H9 (cell line): ENCODE results near the gene TMEM82. TPM values are rescaled to one million over a fixed set of nuclear protein-coding genes. Genes with fewer than 3 reads are reported as not detected.

ENCODE experiments used
- DNase-seq: peaks from one replicate; pipeline ENCODE4 v3.0.0-alpha.2; 2017
- H2AFZ ChIP-seq: one replicate; pipeline ENCODE4 v1.6.1; 2013; ENCODE audit warnings: mild to moderate bottlenecking, low read length, control low read depth, moderate library complexity
- H2AK5ac ChIP-seq: 2 replicates; pipeline ENCODE4 v1.6.1; 2013; ENCODE audit warnings: low read length, control low read depth, mixed read lengths; ENCODE audit not compliant: insufficient read length
- H2BK120ac ChIP-seq: one replicate; pipeline ENCODE4 v1.6.1; 2013; ENCODE audit warnings: low read depth, mild to moderate bottlenecking, low read length, control low read depth, inconsistent platforms; ENCODE audit not compliant: poor library complexity, severe bottlenecking
- H2BK12ac ChIP-seq: 2 replicates; pipeline ENCODE4 v1.6.1; 2013; ENCODE audit warnings: low read length, control low read depth, mixed read lengths, low read depth; ENCODE audit not compliant: insufficient read length
- H2BK15ac ChIP-seq: 2 replicates; pipeline ENCODE4 v1.6.1; 2013; ENCODE audit warnings: low read depth, low read length, control low read depth
- H2BK20ac ChIP-seq: one replicate; pipeline ENCODE4 v1.6.1; 2013; ENCODE audit warnings: low read depth, mild to moderate bottlenecking, low read length, control low read depth, inconsistent platforms; ENCODE audit not compliant: poor library complexity, severe bottlenecking
- H2BK5ac ChIP-seq: 2 replicates; pipeline ENCODE4 v1.6.1; 2013; ENCODE audit warnings: low read length, control low read depth, mixed read lengths; ENCODE audit not compliant: insufficient read length
- H3K14ac ChIP-seq: 2 replicates; pipeline ENCODE4 v1.6.1; 2013; ENCODE audit warnings: low read length, control low read depth; ENCODE audit not compliant: insufficient read depth
- H3K18ac ChIP-seq: 2 replicates; pipeline ENCODE4 v1.6.1; 2013; ENCODE audit warnings: low read depth, mild to moderate bottlenecking, mixed read lengths, low read length, control low read depth; ENCODE audit not compliant: insufficient read length
- H3K23ac ChIP-seq: 2 replicates; pipeline ENCODE4 v1.6.1; 2013; ENCODE audit warnings: low read length, control low read depth, mixed read lengths, low read depth; ENCODE audit not compliant: insufficient read length
- H3K23me2 ChIP-seq: 2 replicates; pipeline ENCODE4 v1.6.1; 2013; ENCODE audit warnings: low read depth, mild to moderate bottlenecking, mixed read lengths, low read length, control low read depth; ENCODE audit not compliant: insufficient read length, poor library complexity, severe bottlenecking
- H3K27ac ChIP-seq: 2 replicates; pipeline ENCODE4 v1.5.1; 2013; ENCODE audit warnings: low read length, control low read depth, mixed read lengths, low read depth; ENCODE audit not compliant: insufficient read length
- H3K27me3 ChIP-seq: 2 replicates; pipeline ENCODE4 v1.6.1; 2013; ENCODE audit warnings: low read length, control low read depth, inconsistent platforms; ENCODE audit not compliant: insufficient read depth
- H3K4ac ChIP-seq: 2 replicates; pipeline ENCODE4 v1.6.1; 2013; ENCODE audit warnings: low read depth, mild to moderate bottlenecking, control low read depth, inconsistent platforms, low read length, moderate library complexity
- H3K4me1 ChIP-seq: 2 replicates; pipeline ENCODE4 v1.6.1; 2013; ENCODE audit warnings: low read length, control low read depth, inconsistent platforms; ENCODE audit not compliant: insufficient read depth
- H3K4me2 ChIP-seq: 2 replicates; pipeline ENCODE4 v1.6.1; 2013; ENCODE audit warnings: low read length, control low read depth, mixed read lengths; ENCODE audit not compliant: insufficient read length, insufficient read depth
- H3K56ac ChIP-seq: 2 replicates; pipeline ENCODE4 v1.6.1; 2013; ENCODE audit warnings: low read depth, mild to moderate bottlenecking, mixed read lengths, low read length, control low read depth; ENCODE audit not compliant: insufficient read length
- H3K79me1 ChIP-seq: 2 replicates; pipeline ENCODE4 v1.6.1; 2013; ENCODE audit warnings: low read depth, mild to moderate bottlenecking, moderate library complexity, low read length, control low read depth, inconsistent platforms; ENCODE audit not compliant: insufficient read depth, poor library complexity, severe bottlenecking
- H3K79me2 ChIP-seq: 2 replicates; pipeline ENCODE4 v1.6.1; 2013; ENCODE audit warnings: low read length, control low read depth, inconsistent platforms; ENCODE audit not compliant: insufficient read depth
- H3K9ac ChIP-seq: 2 replicates; pipeline ENCODE4 v1.6.1; 2013; ENCODE audit warnings: low read length, control low read depth, mixed read lengths; ENCODE audit not compliant: insufficient read length; ENCODE audit errors: extremely low read depth
- H3K9me3 ChIP-seq: one replicate; pipeline ENCODE4 v1.6.1; 2013; ENCODE audit warnings: low read depth, low read length, inconsistent platforms; ENCODE audit not compliant: control insufficient read depth
- H3T11ph ChIP-seq: one replicate; pipeline ENCODE4 v1.6.1; 2013; ENCODE audit warnings: mild to moderate bottlenecking, low read length, control low read depth, inconsistent platforms
- H4K20me1 ChIP-seq: one replicate; pipeline ENCODE4 v1.6.1; 2013; ENCODE audit not compliant: control insufficient read depth, insufficient read length, insufficient read depth
- H4K5ac ChIP-seq: 2 replicates; pipeline ENCODE4 v1.6.1; 2013; ENCODE audit warnings: low read depth, mild to moderate bottlenecking, mixed read lengths, low read length, control low read depth; ENCODE audit not compliant: insufficient read length
- H4K8ac ChIP-seq: replicated peaks from 2 replicates; pipeline ENCODE4 v1.6.1; 2013; ENCODE audit warnings: low read length, control low read depth, mixed read lengths, low read depth; ENCODE audit not compliant: insufficient read length
- H4K91ac ChIP-seq: 2 replicates; pipeline ENCODE4 v1.6.1; 2013; ENCODE audit warnings: low read depth, mild to moderate bottlenecking, moderate library complexity, mixed read lengths, low read length, control low read depth; ENCODE audit not compliant: insufficient read length
- H3K27ac Mint-ChIP-seq, 3 experiments: 2 replicates in 2 of 3; 3 replicates in 1 of 3; pipeline ENCODE4 v1.8.0; 2020 to 2021; ENCODE audit warnings: mixed read lengths in 3 of 3, mild to moderate bottlenecking in 1 of 3, moderate library complexity in 1 of 3
- H3K27me3 Mint-ChIP-seq: 2 replicates; pipeline ENCODE4 v1.8.0; 2021; ENCODE audit warnings: low read depth, mild to moderate bottlenecking, moderate library complexity, mixed read lengths
- H3K36me3 Mint-ChIP-seq, 3 experiments: 2 replicates in 2 of 3; 3 replicates in 1 of 3; pipeline ENCODE4 v1.8.0; 2020 to 2021; ENCODE audit warnings: low read depth in 3 of 3, mixed read lengths in 3 of 3; ENCODE audit not compliant: insufficient read depth in 1 of 3
- H3K4me1 Mint-ChIP-seq, 2 experiments: 2 replicates each; pipeline ENCODE4 v1.8.0; 2020; ENCODE audit warnings: mixed read lengths in 2 of 2
- H3K4me3 Mint-ChIP-seq, 2 experiments: 2 replicates in 1 of 2; 3 replicates in 1 of 2; pipeline ENCODE4 v1.8.0; 2020 to 2021; ENCODE audit warnings: mild to moderate bottlenecking in 2 of 2, mixed read lengths in 2 of 2, moderate library complexity in 1 of 2
- H3K9me3 Mint-ChIP-seq, 2 experiments: 2 replicates in 1 of 2; 3 replicates in 1 of 2; pipeline ENCODE4 v1.8.0; 2020; ENCODE audit warnings: mild to moderate bottlenecking in 2 of 2, mixed read lengths in 2 of 2, moderate library complexity in 1 of 2
- CTCF ChIP-seq: fragments of 200-600 bp; sonication (generic); conservative IDR thresholded peaks from 3 replicates; pipeline ENCODE4 v1.8.0; 2021; ENCODE audit warnings: antibody characterized with exemption, mild to moderate bottlenecking
- whole genome bisulfite sequencing: extraction: QIAGEN DNeasy Blood & Tissue Kit; methylation state at CpG from one replicate; pipeline ENCODE4 v1.1.7; 2013; ENCODE audit warnings: missing lambda C conversion rate, low lambda C conversion rate, mixed read lengths; ENCODE audit not compliant: insufficient read length; ENCODE audit errors: extremely low coverage; 5-methylcytosine and 5-hydroxymethylcytosine counted together
- total RNA-seq: library from RNA; stranded (reverse); gene quantifications from 2 replicates; pipeline ENCODE4 v1.2.1, GENCODE V29; 2021

TMEM82 gene
- total RNA-seq, 1 experiment from 2014 or later, result 1.4 TPM

GRCh38 chr1:15764269-15764764 lies 22.0 kb downstream of the TMEM82 start:
- Histone ChIP-seq H3K18ac (no peak overlapping the region), H3K9ac (no peak overlapping the region), H2AFZ (no peak overlapping the region), H4K20me1 (no peaks in the 10 kb centered on the region), H3T11ph (no peak overlapping the region), H2AK5ac (no peak overlapping the region), H3K56ac (no peak overlapping the region), H3K79me1 (no peaks in the 10 kb centered on the region), H3K4me2 (no peak overlapping the region), H3K27me3 (no peaks in the 10 kb centered on the region), H3K4ac (no peak overlapping the region), H2BK5ac (no peak overlapping the region), H3K14ac (no peak overlapping the region), H3K4me1 (peaks cover 4% of the 10 kb centered on the region; the same call in 1 of the 2 replicates), H3K79me2 (peaks cover 19% of the 10 kb centered on the region; the same call in 1 of the 2 replicates), H4K8ac (no peak overlapping the region), H4K5ac (no peak overlapping the region), H4K91ac (no peak overlapping the region), H3K23ac (no peak overlapping the region), H2BK120ac (no peak overlapping the region), H3K9me3 (no peaks in the 10 kb centered on the region), H3K27ac (no peak overlapping the region), H3K23me2 (peaks cover 3% of the 10 kb centered on the region), H2BK15ac (no peak overlapping the region), H2BK20ac (no peak overlapping the region), H2BK12ac (no peak overlapping the region)
- Mint-ChIP-seq H3K9me3 (no peaks in the 10 kb centered on the region), H3K27me3 (no peaks in the 10 kb centered on the region), H3K36me3 (peaks cover 36 to 52% (median 39%) of the 10 kb centered on the region in 3 experiments; a peak in 6 of 7 replicates), H3K4me1 (peaks cover 24 to 30% of the 10 kb centered on the region in 2 experiments), H3K27ac (peak overlapping the region; percentile 64 to 77 (median 71); a peak in 3 of 7 replicates), H3K4me3 (no peak overlapping the region)
- no peak for TF ChIP-seq CTCF
- no CpG with 5 or more reads among the region's 10 CpGs for WGBS
- DNase-seq, result no peak
